LNCAP (cell line): ENCODE results near the gene OR10C1.

Experiments
- CTCF ChIP-seq: fragments of 450-650 bp; IDR thresholded peaks from 2 replicates; pipeline ENCODE4 v1.5.1; 2017; ENCODE audit warnings: mild to moderate bottlenecking

Gene OR10C1

GRCh38 chr6:29461021-29461814, 22.1 kb downstream of the OR10C1 start:
- TF ChIP-seq CTCF, result no peak

GRCh38 chr6:29462022-29462421, 22.9 kb downstream of the OR10C1 start:
- no peak for TF ChIP-seq CTCF

GRCh38 chr6:29465279-29465678, 26.2 kb downstream of the OR10C1 start:
- TF ChIP-seq CTCF, result no peak

GRCh38 chr6:29465801-29466200, 26.7 kb downstream of the OR10C1 start:
- TF ChIP-seq CTCF, result no peak

- TF ChIP-seq CTCF, result no peak
Measured at GRCh38 chr6:29466241-29466640, 27.1 kb downstream of the OR10C1 start.

- TF ChIP-seq CTCF, result no peak
Measured at GRCh38 chr6:29474996-29475395, 35.9 kb downstream of the OR10C1 start.

GRCh38 chr6:29477923-29478450, 38.9 kb downstream of the OR10C1 start:
- no peak for TF ChIP-seq CTCF
